ENCODE data around the gene TMPRSS2. TPM values are rescaled to one million over a fixed set of nuclear protein-coding genes. Genes with fewer than 3 reads are reported as not detected.

TMPRSS2 gene
- total and polyA plus RNA-seq, 4 donors, result 0.41 to 0.89 (median 0.67) TPM

Small RNA genes within 50 kb of the gene (small RNA-seq; reads per million reads assigned to genes)
- not detected for gene RF00421 (ENCODE audit: low replicate concordance)

Other genes with a start within 250 kb of the TMPRSS2 start
- 1 to 10 TPM in 1 of 2 donors, under 1 TPM in 1; 0.59 to 1.7 TPM for gene FAM3B, start 191.4 kb downstream of the TMPRSS2 start, total RNA-seq
- under 1 TPM; 0.24 to 0.65 TPM for gene FAM3B, start 191.4 kb downstream of the TMPRSS2 start, polyA plus RNA-seq (ENCODE audit: insufficient read length in 2 of 2)
- gene MX2, start 146.1 kb downstream of the TMPRSS2 start, total RNA-seq, result 1 to 10 TPM; 1.1 to 3.2 TPM
- 1 to 10 TPM in 1 of 2 donors, under 1 TPM in 1; 0.90 to 1.3 TPM for gene MX2, start 146.1 kb downstream of the TMPRSS2 start, polyA plus RNA-seq (ENCODE audit: insufficient read length in 2 of 2)
- gene MX1, start 81.9 kb downstream of the TMPRSS2 start, total RNA-seq, result 10 to 100 TPM; 33.3 to 37.4 TPM
- gene MX1, start 81.9 kb downstream of the TMPRSS2 start, polyA plus RNA-seq (ENCODE audit: insufficient read length in 2 of 2), result 10 to 100 TPM; 16.0 to 17.8 TPM

Measured in spinal cord (tissue), 4 donors.